GM21390 (cell line): Measurements from ENCODE around the gene WDR62.

ENCODE experiments used
- ATAC-seq: cut with Tn5 transposase; IDR thresholded peaks from one replicate; pipeline ENCODE4 v1.9.1; 2021; ENCODE audit not compliant: unreplicated experiment

WDR62 gene

DNA sequence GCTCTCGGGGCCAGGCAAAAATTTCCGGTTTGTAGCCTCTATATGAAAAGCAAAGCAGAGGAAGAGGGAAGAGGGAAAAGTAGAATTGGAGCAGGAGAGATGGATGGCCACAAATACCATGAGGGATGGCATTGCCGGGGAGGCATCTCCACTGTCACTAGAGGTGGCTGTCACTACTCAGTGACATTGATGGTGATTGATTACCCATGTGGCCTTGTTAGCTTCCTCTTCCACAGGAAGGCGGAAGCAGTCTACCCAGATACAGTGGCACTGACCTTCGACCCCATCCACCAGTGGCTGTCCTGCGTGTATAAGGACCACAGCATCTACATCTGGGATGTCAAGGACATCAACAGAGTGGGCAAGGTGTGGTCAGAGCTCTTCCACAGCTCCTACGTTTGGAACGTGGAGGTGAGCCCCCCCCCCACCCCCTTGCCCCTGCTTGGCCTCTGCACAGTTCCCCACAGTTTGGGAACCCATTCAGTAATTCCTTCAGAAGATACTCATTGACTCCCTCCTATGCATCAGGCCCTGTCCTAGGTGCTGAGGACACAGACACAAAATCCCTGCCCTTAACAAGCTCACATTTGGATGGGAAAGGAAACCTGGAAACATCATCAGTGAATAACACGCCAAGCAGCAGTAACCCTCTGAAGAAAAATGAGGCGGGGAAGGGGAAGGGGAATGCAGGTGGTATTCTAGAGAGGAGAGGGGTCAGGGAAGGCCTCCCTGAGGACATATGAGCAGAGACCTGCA lies 18.6 kb downstream of the WDR62 start:
- no peak for ATAC-seq

DNA sequence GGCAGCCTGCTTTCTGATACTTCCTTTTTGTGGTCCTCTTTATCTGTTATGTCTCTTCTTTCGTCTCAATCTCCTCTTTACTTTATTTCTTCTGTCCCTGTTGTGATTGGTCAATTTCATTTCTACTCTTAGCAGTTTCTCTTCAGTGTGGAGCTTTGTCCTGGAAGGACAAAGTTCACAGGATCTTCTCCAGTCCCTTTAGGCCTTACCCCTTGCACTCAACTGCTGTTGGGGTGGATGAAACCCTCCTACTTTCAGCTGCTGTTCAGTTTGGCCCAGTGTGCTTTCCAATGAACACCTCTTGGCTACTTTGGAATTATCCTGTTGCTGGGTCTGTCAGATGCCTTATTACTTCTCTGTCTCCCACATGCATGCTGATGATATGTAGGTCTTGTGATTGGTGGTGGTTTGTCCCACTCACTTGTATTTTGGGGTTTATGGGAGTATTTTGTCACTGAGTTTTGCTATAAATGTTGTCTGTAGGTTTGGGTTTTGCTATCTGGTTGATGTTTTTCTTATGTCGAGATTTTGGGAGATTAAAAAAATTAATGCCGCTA lies 24.8 kb downstream of the WDR62 start:
- ATAC-seq: no peak

DNA sequence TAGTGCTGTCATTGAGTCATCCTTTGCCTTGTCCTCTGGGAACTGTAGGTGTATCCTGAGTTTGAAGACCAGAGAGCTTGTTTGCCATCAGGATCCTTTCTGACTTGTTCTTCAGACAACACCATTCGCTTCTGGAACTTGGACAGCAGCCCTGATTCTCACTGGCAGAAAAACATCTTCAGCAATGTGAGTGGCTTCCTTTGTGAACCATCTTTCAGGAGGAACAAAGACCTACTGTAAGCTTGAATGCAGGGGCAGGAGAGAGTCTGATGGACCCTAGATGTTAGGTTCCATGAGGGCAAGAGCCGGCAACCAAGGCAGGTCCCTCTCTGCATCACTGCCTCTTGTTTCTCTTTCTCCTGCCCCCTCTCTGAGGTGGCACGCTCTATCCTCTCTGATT lies 26.7 kb downstream of the WDR62 start:
- ATAC-seq: no peak

GRCh38 chr19:36081894-36082293 lies 27.2 kb downstream of the WDR62 start:
- ATAC-seq: no peak

DNA sequence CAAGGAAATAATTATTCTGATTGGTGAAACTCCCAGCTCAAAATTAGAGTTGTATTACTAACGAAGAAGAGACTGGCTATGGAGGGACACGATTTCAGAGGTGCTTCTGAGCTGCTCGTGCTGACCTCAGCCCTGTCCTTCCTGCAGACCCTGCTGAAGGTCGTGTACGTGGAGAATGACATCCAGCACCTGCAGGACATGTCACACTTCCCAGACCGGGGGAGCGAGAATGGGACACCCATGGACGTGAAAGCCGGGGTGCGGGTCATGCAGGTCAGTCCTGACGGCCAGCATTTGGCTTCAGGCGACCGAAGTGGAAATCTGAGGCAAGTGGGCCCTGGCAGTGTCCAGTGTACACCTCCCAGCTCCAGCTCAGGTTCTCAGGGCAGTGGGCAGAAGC lies 28.2 kb downstream of the WDR62 start:
- ATAC-seq: no peak

GRCh38 chr19:36084231-36085009 lies 29.7 kb downstream of the WDR62 start:
- ATAC-seq: no peak

DNA sequence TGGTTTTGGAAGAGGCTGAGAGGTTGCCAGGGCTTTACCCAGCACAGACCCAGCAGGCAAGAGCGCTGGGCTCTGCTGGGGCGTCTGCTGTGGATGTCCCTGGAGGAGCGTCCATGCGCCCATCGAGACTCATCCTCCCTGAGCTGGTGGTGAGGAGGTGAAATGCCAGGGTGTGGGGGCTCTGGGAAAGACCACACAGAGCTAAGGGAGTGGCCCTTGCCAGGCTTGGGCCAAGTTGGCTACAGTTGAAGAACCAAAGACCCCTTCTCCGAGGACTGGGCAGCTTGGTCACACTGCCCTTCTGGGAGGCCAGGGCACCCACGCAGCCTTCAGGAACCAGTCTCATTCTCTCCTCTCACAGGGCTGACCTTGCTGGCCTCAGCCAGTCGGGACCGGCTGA lies 31.6 kb downstream of the WDR62 start:
- ATAC-seq: no peak

DNA sequence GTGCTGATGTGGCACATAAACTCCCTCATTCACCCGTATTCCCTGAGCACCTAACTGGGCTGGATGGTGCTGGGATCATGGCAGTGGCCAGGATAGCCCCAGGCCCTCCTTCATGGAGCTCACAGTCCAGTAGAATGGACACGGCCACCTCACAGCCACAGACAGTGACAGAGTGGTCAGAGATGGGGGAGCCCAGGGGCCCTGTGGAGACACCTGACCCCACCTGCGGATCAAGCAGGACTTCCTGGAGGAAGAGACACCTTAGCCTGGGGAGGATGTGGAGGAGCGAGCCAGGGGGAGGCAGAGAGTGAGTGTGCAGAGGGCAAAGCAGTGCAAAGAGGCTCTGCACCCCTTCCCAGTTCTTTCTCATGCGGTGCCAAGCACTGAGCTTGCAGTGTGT lies 35.1 kb downstream of the WDR62 start:
- ATAC-seq: no peak

DNA sequence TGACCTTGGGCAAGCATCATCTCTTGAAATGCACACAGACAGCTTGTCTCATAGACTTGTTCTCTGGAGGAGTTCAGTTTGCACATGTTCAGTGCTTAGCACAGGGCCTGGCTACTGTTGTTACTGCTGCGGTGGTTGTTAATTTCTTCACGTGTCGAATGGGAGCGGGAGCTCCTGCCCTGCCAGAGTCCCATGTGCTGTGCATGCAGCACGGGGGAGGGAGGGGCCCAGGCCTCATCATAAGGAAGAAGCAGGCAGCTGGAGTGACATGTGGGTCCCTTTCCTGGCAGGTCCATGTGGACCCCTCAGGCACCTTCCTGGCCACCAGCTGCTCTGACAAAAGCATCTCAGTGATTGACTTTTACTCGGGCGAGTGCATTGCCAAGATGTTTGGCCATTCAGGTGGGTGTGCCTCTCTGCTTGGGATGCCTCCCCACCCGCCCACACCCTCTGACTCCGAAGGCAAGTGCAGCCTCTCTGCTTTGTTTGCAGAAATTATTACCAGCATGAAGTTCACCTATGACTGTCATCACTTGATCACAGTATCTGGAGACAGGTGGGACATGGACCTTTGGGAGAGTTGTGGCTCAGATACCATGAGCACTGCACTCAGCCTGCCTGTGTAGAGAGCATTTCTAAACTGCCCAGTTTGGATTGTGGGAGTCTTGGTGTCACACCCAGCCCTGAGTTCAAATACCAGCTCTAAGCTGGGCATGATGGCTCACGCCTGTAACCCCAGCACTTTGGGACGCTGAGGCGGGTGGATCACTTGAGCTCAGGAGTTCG lies 36.4 kb downstream of the WDR62 start:
- no peak for ATAC-seq

DNA sequence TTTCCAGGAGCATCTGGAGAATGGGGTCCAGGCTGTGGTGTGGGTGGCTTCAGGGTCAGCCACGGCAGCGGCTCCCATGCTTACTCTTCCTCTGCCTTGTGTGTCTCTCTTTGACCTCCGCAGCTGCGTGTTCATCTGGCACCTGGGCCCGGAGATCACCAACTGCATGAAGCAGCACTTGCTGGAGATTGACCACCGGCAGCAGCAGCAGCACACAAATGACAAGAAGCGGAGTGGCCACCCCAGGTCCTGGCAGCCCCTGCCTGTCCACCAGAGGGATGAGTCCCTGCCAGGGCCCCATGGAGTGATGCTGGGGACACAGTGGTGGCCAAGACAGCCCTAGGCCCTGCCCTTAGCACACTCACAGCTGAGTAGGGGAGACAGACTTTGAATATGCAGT lies 37.9 kb downstream of the WDR62 start:
- ATAC-seq: no peak

- ATAC-seq: no peak
Observed at GRCh38 chr19:36093146-36093662, 38.5 kb downstream of the WDR62 start.

DNA sequence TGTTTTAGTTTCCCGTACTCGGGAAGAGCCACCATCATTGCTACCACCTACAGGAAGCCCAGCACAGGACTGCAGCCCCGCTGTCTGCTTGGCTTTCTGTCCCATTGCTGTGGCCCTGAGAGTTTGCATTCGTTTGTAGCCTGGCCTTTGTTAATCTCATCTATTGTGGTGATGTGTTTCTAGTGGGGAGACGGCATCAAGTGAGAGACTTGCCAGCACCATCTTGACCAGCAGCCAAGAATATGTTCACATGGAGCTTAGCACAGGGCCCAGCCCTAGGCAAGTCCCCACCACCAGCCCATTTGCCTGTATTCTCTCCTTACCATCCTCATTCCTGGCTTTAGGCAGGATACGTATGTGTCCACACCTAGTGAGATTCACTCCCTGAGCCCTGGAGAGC lies 39.0 kb downstream of the WDR62 start:
- ATAC-seq: no peak

- ATAC-seq: no peak
Observed at GRCh38 chr19:36097036-36097435, 42.3 kb downstream of the WDR62 start.

DNA sequence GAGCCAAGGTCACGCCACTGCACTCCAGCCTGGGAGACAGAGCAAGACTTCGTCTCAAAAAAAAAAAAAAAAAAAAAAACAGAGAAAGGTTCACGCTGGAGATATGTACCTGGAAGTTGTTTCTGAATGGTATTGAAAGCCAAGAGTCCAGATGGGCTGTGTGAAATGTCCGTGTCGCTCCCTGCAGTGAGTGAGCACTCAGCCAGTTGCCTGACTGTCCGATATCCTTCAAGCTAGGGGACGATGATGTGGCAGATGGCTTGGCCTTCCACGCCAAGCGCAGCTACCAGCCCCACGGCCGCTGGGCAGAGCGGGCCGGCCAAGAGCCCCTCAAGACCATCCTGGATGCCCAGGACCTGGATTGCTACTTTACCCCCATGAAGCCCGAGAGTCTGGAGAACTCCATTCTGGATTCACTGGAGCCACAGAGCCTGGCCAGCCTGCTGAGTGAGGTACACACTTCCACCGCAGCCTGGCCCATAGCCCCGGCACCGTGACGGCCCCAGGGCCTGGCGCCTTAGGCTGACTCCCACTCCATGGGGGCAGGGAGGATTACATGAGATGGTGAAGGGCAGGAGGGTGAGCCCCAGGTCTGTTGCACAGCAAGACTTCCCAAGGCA lies 44.6 kb downstream of the WDR62 start:
- ATAC-seq: no peak

DNA sequence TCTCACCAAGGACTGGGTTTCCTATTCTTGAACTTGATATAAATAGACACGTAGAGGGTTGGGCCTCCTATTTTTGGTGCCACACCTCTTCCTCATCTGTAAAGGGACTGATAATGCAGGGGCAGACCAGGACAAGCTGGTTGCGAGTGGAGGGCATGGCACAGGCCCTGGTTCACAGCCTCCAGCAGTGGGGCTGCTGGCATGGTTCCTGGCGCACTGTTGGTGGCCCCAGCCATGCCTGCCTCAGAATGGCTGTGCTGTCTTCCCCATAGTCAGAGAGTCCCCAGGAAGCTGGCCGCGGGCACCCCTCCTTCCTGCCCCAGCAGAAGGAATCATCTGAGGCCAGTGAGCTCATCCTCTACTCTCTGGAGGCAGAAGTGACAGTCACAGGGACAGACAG lies 45.8 kb downstream of the WDR62 start:
- ATAC-seq: no peak

DNA sequence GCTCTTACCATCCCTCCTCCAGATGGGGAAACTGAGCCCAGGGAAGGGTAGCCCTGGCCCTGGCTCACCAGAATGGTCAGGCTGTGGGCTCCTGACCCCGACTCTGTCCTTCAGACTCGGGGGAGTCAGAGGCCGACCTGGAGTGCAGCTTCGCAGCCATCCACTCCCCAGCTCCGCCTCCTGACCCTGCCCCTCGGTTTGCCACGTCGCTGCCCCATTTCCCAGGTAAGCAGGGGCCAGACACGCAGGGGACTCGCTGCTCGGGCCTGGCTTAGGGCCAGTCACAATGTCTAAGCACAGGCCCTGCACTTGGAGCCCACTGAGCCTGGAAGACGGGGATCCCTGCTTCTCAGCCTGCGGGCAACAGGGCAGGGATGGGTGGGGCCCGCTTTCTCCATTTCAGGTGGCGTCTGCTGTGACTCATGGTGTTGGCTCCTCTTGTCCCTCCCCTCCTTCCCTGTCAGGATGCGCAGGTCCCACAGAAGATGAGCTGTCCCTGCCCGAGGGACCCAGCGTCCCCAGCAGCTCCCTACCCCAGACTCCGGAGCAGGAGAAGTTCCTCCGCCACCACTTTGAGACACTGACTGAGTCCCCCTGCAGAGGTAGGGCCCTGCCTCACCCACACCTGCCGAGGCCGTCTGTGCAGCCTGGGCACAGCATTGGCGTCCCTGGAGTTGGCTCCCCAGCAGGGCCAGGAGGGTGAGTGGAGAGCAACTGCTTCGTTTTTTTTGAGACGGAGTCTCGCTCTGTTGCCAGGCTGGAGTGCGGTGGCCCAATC lies 47.0 kb downstream of the WDR62 start:
- ATAC-seq: no peak

GRCh38 chr19:36103040-36103626 lies 48.4 kb downstream of the WDR62 start:
- ATAC-seq: no peak

DNA sequence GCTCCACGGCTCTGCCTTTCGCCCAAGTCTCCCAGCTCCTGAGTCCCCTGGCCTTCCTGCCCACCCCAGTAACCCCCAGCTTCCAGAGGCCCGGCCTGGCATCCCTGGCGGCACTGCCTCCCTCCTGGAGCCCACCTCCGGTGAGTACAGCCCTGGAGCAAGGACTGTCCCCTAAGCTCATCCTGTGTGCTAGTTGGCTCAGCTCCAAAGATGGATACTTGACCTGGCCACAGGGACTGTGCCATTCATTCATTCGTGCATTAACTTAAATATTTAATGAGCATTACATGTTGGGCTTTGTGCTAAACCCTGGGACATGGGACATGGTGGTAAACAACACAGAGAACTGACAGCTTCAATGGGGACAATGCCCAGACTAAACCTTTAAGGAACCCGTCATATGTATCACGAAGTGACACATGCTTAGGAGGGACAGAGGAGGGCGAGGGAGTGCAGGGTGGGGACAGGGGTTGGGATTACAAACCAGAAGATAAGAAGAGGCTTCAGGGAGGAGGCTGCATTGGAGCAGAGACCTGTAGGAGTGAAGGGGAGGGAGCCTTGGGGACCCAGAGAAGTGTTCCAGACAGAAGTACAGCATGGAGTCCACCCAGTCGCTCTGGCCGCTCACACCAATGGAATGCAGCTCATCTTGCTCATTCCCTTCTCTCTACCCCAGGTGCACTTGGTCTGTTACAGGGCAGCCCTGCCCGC lies 49.3 kb downstream of the WDR62 start:
- no peak for ATAC-seq

- ATAC-seq: no peak
Observed at GRCh38 chr19:36106441-36106840, 51.7 kb downstream of the WDR62 start.
